Omental fat pad (tissue), 4 donors: ENCODE measurements around the gene DHX35. TPM values are rescaled to one million over a fixed set of nuclear protein-coding genes. Genes with fewer than 3 reads are reported as not detected.

Experiments used
- ATAC-seq: fragments of 150-250 bp; one replicate; pipeline ENCODE4 v1.9.1; 2016; ENCODE audit warnings: mild to moderate bottlenecking, moderate library complexity; ENCODE audit not compliant: low FRiP score
- DNase-seq: peaks from one replicate; pipeline ENCODE4 v3.0.0-alpha.2; 2019; ENCODE audit warnings: low spot score
- CTCF ChIP-seq, 3 donors: fragments of 450-650 bp; IDR thresholded peaks; one replicate each; pipeline ENCODE4 v1.5.1; 2016 to 2017; ENCODE audit warnings: antibody characterized with exemption in 3 of 3, mild to moderate bottlenecking in 3 of 3, moderate library complexity in 2 of 3
- total RNA-seq, 4 donors: library from RNA; depleted of rRNA; stranded (reverse); fragments of >200 nt; gene quantifications; one replicate each; pipeline ENCODE4 v1.1.0, GENCODE V29; 2016

Gene DHX35
- total RNA-seq, 4 donors from 2014 or later, result 13.3 to 18.1 (median 15.5) TPM

GRCh38 chr20:38939686-38940085 lies 22.5 kb upstream of the DHX35 start:
- ATAC-seq (no peak), DNase-seq (no peak)
- no peak for TF ChIP-seq CTCF (IDR thresholded peaks at IDR 0.05)

- no peak for TF ChIP-seq CTCF (IDR thresholded peaks at IDR 0.05)
- DNase-seq, result no peak
- ATAC-seq, result no peak
These were observed 21.5 kb upstream of the DHX35 start for GRCh38 chr20:38940644-38941043.

GRCh38 chr20:38941726-38942389 lies 20.3 kb upstream of the DHX35 start:
- no peak for TF ChIP-seq CTCF (IDR thresholded peaks at IDR 0.05)
- no peak for DNase-seq
- no peak for ATAC-seq

GRCh38 chr20:38945012-38945411 lies 17.1 kb upstream of the DHX35 start:
- ATAC-seq, result no peak
- DNase-seq, result no peak
- no peak for TF ChIP-seq CTCF (IDR thresholded peaks at IDR 0.05)

- TF ChIP-seq CTCF (IDR thresholded peaks at IDR 0.05), result no peak
- ATAC-seq (no peak), DNase-seq (no peak)
These were observed 15.3 kb upstream of the DHX35 start for GRCh38 chr20:38946836-38947235.

GRCh38 chr20:38947931-38948362 lies 14.2 kb upstream of the DHX35 start:
- TF ChIP-seq CTCF (IDR thresholded peaks at IDR 0.05), result no peak
- DNase-seq (no peak), ATAC-seq (no peak)

GRCh38 chr20:38950254-38950653 lies 11.9 kb upstream of the DHX35 start:
- ATAC-seq (no peak), DNase-seq (no peak)
- TF ChIP-seq CTCF (IDR thresholded peaks at IDR 0.05), result no peak
